Endothelial cell of umbilical vein (primary cell): ENCODE results near the gene EFR3B. TPM values are rescaled to one million over a fixed set of nuclear protein-coding genes. Genes with fewer than 3 reads are reported as not detected.

Experiments
- BruUV-seq: library from RNA; stranded (reverse); fragments of 400-500 nt; replicated peaks from 2 replicates; lab custom pipeline; 2021; lab: Mats Ljungman, UMichigan
- CTCF ChIA-PET: fragments of 300-600, 350-600 bp; sonication (Branson Sonifier 250); formaldehyde crosslinking; loops from one replicate; lab custom pipeline; 2021; ENCODE audit warnings: antibody characterized with exemption, inconsistent platforms; lab: Charles Lee
- POLR2A ChIA-PET: fragments of 300-600, 350-600 bp; sonication (Branson Sonifier 250); formaldehyde crosslinking; loops from one replicate; lab custom pipeline; 2021; ENCODE audit warnings: antibody characterized with exemption, inconsistent platforms; lab: Charles Lee
- DNase-seq: peaks from one replicate; pipeline ENCODE4 v3.0.0-alpha.2; 2011; ENCODE audit warnings: low read depth, low spot score
- FAIRE-seq: peaks from 2 replicates; lab custom pipeline; 2011; peaks lifted over from hg19 to GRCh38; lab: Jason Lieb, UNC
- H2AFZ ChIP-seq: 2 replicates; pipeline ENCODE4 v1.6.0; 2012; ENCODE audit warnings: low read depth, low read length, control low read depth, inconsistent platforms
- H3K27ac ChIP-seq: 2 replicates; pipeline ENCODE4 v1.5.1; 2011; ENCODE audit warnings: low read depth, mild to moderate bottlenecking, control low read depth, low read length, moderate library complexity; ENCODE audit not compliant: insufficient read depth
- H3K27me3 ChIP-seq, 2 experiments: 2 replicates each; pipeline versions ENCODE4 v1.6.0 to v1.6.1; 2011; ENCODE audit warnings: low read length in 2 of 2, mixed read lengths in 1 of 2; ENCODE audit not compliant: control insufficient read depth in 2 of 2, insufficient read depth in 2 of 2
- H3K36me3 ChIP-seq, 2 experiments: 2 replicates in 1 of 2; 3 replicates in 1 of 2; pipeline ENCODE4 v1.5.1; 2011; ENCODE audit warnings: low read length in 2 of 2, mild to moderate bottlenecking in 1 of 2, moderate library complexity in 1 of 2; ENCODE audit not compliant: control insufficient read depth in 2 of 2, insufficient read depth in 2 of 2; ENCODE audit errors: extremely low read depth in 1 of 2
- H3K4me1 ChIP-seq: 3 replicates; pipeline ENCODE4 v1.5.1; 2011; ENCODE audit warnings: mild to moderate bottlenecking, low read length; ENCODE audit not compliant: control insufficient read depth, insufficient read depth; ENCODE audit errors: extremely low read depth
- H3K4me2 ChIP-seq: 2 replicates; pipeline ENCODE4 v1.6.1; 2011; ENCODE audit warnings: low read length, control low read depth, mixed read lengths; ENCODE audit not compliant: insufficient read depth
- H3K4me3 ChIP-seq, 3 experiments: fragments of 200-600 bp in 1 of 3; sonication (generic), shearing (Covaris generic) in 1 of 3; replicated peaks in 1 of 3; 2 replicates each; pipeline ENCODE4 v1.5.1; 2011 to 2016; ENCODE audit warnings: control low read depth in 3 of 3, low read length in 3 of 3, mild to moderate bottlenecking in 2 of 3, inconsistent platforms in 1 of 3, low read depth in 1 of 3, moderate library complexity in 1 of 3; ENCODE audit not compliant: insufficient read depth in 1 of 3
- H3K79me2 ChIP-seq: 2 replicates; pipeline ENCODE4 v1.6.0; 2012; ENCODE audit warnings: low read length, inconsistent platforms; ENCODE audit not compliant: control insufficient read depth, insufficient read depth
- H3K9ac ChIP-seq: replicated peaks from 2 replicates; pipeline ENCODE3; 2011; ENCODE audit warnings: low read length, control low read depth; ENCODE audit not compliant: insufficient read depth; ENCODE audit errors: extremely low read depth
- H3K9me1 ChIP-seq: replicated peaks from 3 replicates; pipeline ENCODE4 v1.6.0; 2011; ENCODE audit warnings: mild to moderate bottlenecking, low read length; ENCODE audit not compliant: control insufficient read depth, insufficient read depth; ENCODE audit errors: extremely low read depth
- H3K9me3 ChIP-seq: replicated peaks from 2 replicates; pipeline ENCODE4 v1.5.1; 2012; ENCODE audit warnings: low read length, inconsistent platforms; ENCODE audit not compliant: control insufficient read depth, insufficient read depth
- H4K20me1 ChIP-seq: replicated peaks from 2 replicates; pipeline ENCODE3; 2011; ENCODE audit warnings: mild to moderate bottlenecking, low read length; ENCODE audit not compliant: control insufficient read depth, insufficient read depth; ENCODE audit errors: extremely low read depth
- CTCF ChIP-seq, 2 donors: IDR thresholded peaks; 1 replicate in 1 of 2; 2 replicates in 1 of 2; pipeline ENCODE4 v1.5.1; 2011; ENCODE audit warnings: low read length in 2 of 2, mild to moderate bottlenecking in 2 of 2, moderate library complexity in 2 of 2, control low read depth in 1 of 2, inconsistent platforms in 1 of 2, low read depth in 1 of 2; ENCODE audit not compliant: insufficient read depth in 1 of 2; ENCODE audit errors: extremely low read depth in 1 of 2
- FOS ChIP-seq: IDR thresholded peaks from 2 replicates; pipeline ENCODE4 v1.6.1; 2011; ENCODE audit warnings: mild to moderate bottlenecking, low read length, moderate library complexity, borderline replicate concordance; ENCODE audit not compliant: insufficient read depth
- GATA2 ChIP-seq: IDR thresholded peaks from 2 replicates; pipeline ENCODE4 v1.7.0; 2011; ENCODE audit warnings: low read depth, mild to moderate bottlenecking, moderate library complexity, mixed read lengths, low read length; ENCODE audit not compliant: insufficient read length, insufficient read depth
- JUN ChIP-seq: IDR thresholded peaks from 2 replicates; pipeline ENCODE4 v1.6.1; 2011; ENCODE audit warnings: borderline replicate concordance, low read depth; ENCODE audit not compliant: insufficient read length, insufficient read depth
- MAX ChIP-seq: IDR thresholded peaks from 2 replicates; pipeline ENCODE4 v1.6.1; 2011; ENCODE audit not compliant: insufficient read depth, insufficient read length
- MYC ChIP-seq: IDR thresholded peaks from one replicate; pipeline ENCODE4 v1.6.1; 2011; ENCODE audit warnings: mild to moderate bottlenecking, low read depth, low read length
- POLR2A ChIP-seq: IDR thresholded peaks from 2 replicates; pipeline ENCODE4 v1.6.1; 2012; ENCODE audit warnings: low read depth, mild to moderate bottlenecking, control low read depth, low read length
- POLR2AphosphoS5 ChIP-seq: IDR thresholded peaks from 2 replicates; pipeline ENCODE4 v1.6.1; 2012; ENCODE audit warnings: low read depth, mild to moderate bottlenecking, control low read depth, low read length, moderate library complexity; ENCODE audit not compliant: insufficient read depth
- dilution Hi-C: fragments of 300-500 bp; cut with MboI; formaldehyde crosslinking; loops from one replicate; pipeline ENCODE4 v1.15.0; 2019; ENCODE audit warnings: low sequenced_read_pairs; ENCODE audit not compliant: extremely low pct_ligation_motif_present
- intact Hi-C: fragments of 100-400 bp; cut with micrococcal nuclease; formaldehyde crosslinking; loops from one replicate; pipeline ENCODE4 v1.10.0; 2022
- polyA plus RNA-seq, 4 experiments: library from polyadenylated mRNA; depleted of rRNA in 3 of 4; stranded (reverse) in 3 of 4; unstranded in 1 of 4; fragments of >200 nt; gene quantifications; 2 replicates each; pipeline versions ENCODE4 v1.2.1 to v1.2.3, GENCODE V29; 2011 to 2012; ENCODE audit warnings: missing spikeins in 1 of 4
- total RNA-seq: library from RNA; stranded (reverse); gene quantifications from 2 replicates; pipeline ENCODE4 v1.2.3, GENCODE V29; 2021

The EFR3B gene
- total and polyA plus RNA-seq, 2 donors (not counting 3 experiments of a cell fraction or from before 2014, with no cell fraction given) = 0.15 to 0.77 TPM

DNA sequence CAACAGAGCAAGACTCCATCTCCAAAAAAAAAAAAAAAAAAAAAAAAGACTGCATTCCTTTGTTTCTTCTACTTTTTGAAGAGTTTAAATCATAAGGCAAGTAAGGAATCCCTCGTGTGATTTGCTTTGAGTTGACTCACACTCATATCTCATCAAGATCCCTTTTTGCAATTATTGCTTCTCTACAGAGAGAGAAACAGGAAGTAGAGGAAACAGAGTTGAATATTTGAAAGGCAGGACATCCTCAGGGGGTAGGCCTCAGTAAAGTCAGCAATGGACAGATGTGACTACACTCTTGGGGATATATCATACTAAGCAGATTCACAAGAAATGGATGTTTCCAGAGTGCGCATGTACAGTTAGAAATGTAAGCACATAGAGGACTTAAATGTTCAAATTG, 11.2 kb upstream of the EFR3B start:
- intact Hi-C loops = no loop called here
- Histone ChIP-seq H2AFZ (no peak overlapping the region), H3K4me1 (no peaks in the 10 kb centered on the region), H4K20me1 (no peaks in the 10 kb centered on the region), H3K4me3 (no peak overlapping the region), H3K9me3 (no peaks in the 10 kb centered on the region), H3K4me2 (no peak overlapping the region), H3K36me3 (no peaks in the 10 kb centered on the region), H3K9ac (no peak overlapping the region), H3K9me1 (no peaks in the 10 kb centered on the region), H3K27me3 (peaks cover 0 to 11% of the 10 kb centered on the region in 2 experiments), H3K27ac (no peak overlapping the region), H3K79me2 (no peaks in the 10 kb centered on the region)
- TF ChIP-seq CTCF (IDR thresholded peaks at IDR 0.05; ENCODE audit: extremely low read depth in 1 of 2, insufficient read depth in 1 of 2, low read depth in 1 of 2, low read length in 2 of 2) (no peak), MAX (no peak), JUN (no peak), FOS (peak; percentile 25)
- DNase-seq (peak; percentile 60), FAIRE-seq (no peak)
- no TSS peak for BruUV-seq
- ChIA-PET POLR2A (no interaction called here), CTCF (interaction anchor here (0.9 to 1.3 kb wide), 3 partner anchors 10 to 98 kb away, joined by 3 read pairs; no protein-coding TSS in a partner anchor)
- dilution Hi-C loops = no loop called here

DNA sequence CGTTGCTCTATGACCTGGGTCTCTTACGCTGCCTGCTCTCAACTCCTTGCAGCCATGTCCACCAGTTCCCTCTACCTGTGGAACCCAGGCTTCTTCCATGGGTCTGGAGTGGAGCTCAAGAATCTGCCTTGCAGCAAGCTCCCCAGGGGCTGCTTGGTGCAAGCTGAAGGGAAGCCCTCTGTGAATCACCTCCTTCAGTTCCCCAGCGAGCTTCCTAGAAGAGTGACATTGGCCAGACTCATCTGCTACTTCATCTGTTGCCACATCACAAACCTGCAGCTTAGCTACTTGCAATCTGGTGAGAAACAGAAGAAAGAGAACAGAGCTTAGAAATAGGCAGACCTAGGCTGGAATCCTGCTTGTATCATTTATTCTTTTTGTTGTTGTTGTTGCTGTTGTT, 9.8 kb upstream of the EFR3B start:
- TF ChIP-seq MYC = no peak
- TF ChIP-seq POLR2AphosphoS5 = no peak
- no peak for TF ChIP-seq FOS
- TF ChIP-seq JUN = no peak
- TF ChIP-seq CTCF (IDR thresholded peaks at IDR 0.05; ENCODE audit: extremely low read depth in 1 of 2, insufficient read depth in 1 of 2, low read depth in 1 of 2, low read length in 2 of 2) = no peak
- no peak for TF ChIP-seq POLR2A
- no peak for TF ChIP-seq GATA2
- TF ChIP-seq MAX = no peak
- Histone ChIP-seq H3K79me2 (no peaks in the 10 kb centered on the region), H2AFZ (no peak overlapping the region), H3K9ac (no peak overlapping the region), H3K4me3 (no peak overlapping the region), H3K4me1 (no peaks in the 10 kb centered on the region), H3K27me3 (peaks cover 0 to 9% of the 10 kb centered on the region in 2 experiments), H3K27ac (no peak overlapping the region), H3K9me1 (no peaks in the 10 kb centered on the region), H4K20me1 (no peaks in the 10 kb centered on the region), H3K9me3 (no peaks in the 10 kb centered on the region), H3K36me3 (no peaks in the 10 kb centered on the region), H3K4me2 (no peak overlapping the region)
- no TSS peak for BruUV-seq
- dilution Hi-C loops (no loop called here), intact Hi-C loops (no loop called here)
- no peak for FAIRE-seq
- POLR2A ChIA-PET = no interaction called here
- DNase-seq = no peak
- CTCF ChIA-PET = interaction anchor here (1.3 kb wide), 1 partner anchor 97 kb away, joined by 3 read pairs; no protein-coding TSS in a partner anchor
